Ishikawa (cell line): ENCODE data around the gene ZNF804B.

ENCODE experiments used
- CEBPB ChIP-seq: IDR thresholded peaks from 2 replicates; pipeline ENCODE4 v1.6.1; 2012
- CREB1 ChIP-seq: IDR thresholded peaks from 2 replicates; pipeline ENCODE4 v1.6.1; 2012; ENCODE audit warnings: low read depth
- EGR1 ChIP-seq: IDR thresholded peaks from 2 replicates; pipeline ENCODE4 v1.6.1; 2012
- EP300 ChIP-seq: IDR thresholded peaks from 2 replicates; pipeline ENCODE4 v1.6.1; 2012; ENCODE audit warnings: borderline replicate concordance
- FOXM1 ChIP-seq: IDR thresholded peaks from 2 replicates; pipeline ENCODE4 v1.6.1; 2012; ENCODE audit warnings: low read depth, borderline replicate concordance
- MAX ChIP-seq: IDR thresholded peaks from 2 replicates; pipeline ENCODE4 v1.6.1; 2012
- NFIC ChIP-seq: IDR thresholded peaks from 2 replicates; pipeline ENCODE4 v1.6.1; 2012
- RAD21 ChIP-seq: IDR thresholded peaks from 2 replicates; pipeline ENCODE4 v1.6.1; 2012; ENCODE audit warnings: low read depth
- REST ChIP-seq: IDR thresholded peaks from 2 replicates; pipeline ENCODE4 v1.6.1; 2012; ENCODE audit warnings: low read depth, mild to moderate bottlenecking
- TAF1 ChIP-seq: IDR thresholded peaks from 2 replicates; pipeline ENCODE4 v1.6.1; 2012; ENCODE audit warnings: low read depth, mild to moderate bottlenecking
- TCF12 ChIP-seq: IDR thresholded peaks from 2 replicates; pipeline ENCODE4 v1.6.1; 2012; ENCODE audit warnings: low read depth
- TEAD4 ChIP-seq: IDR thresholded peaks from 2 replicates; pipeline ENCODE4 v1.6.1; 2012
- USF1 ChIP-seq: IDR thresholded peaks from 2 replicates; pipeline ENCODE4 v1.6.1; 2012
- YY1 ChIP-seq: IDR thresholded peaks from 2 replicates; pipeline ENCODE4 v1.6.1; 2012; ENCODE audit warnings: low read depth
- ZBTB7A ChIP-seq: IDR thresholded peaks from 2 replicates; pipeline ENCODE4 v1.6.1; 2012; ENCODE audit warnings: low read depth

ZNF804B gene

GRCh38 chr7:89283302-89283701, 523.8 kb downstream of the ZNF804B start:
- no peak for TF ChIP-seq NFIC
- no peak for TF ChIP-seq ZBTB7A
- TF ChIP-seq EP300, result no peak
- no peak for TF ChIP-seq MAX
- no peak for TF ChIP-seq CREB1
- no peak for TF ChIP-seq CEBPB
- no peak for TF ChIP-seq USF1
- no peak for TF ChIP-seq RAD21
- no peak for TF ChIP-seq TCF12

- no peak for TF ChIP-seq RAD21
These were observed 549.0 kb downstream of the ZNF804B start for GRCh38 chr7:89308535-89308934.

- TF ChIP-seq TEAD4 (no peak), FOXM1 (no peak)
These were observed 552.4 kb downstream of the ZNF804B start for GRCh38 chr7:89311886-89312285.

- no peak for TF ChIP-seq FOXM1
- TF ChIP-seq EGR1, result no peak
- no peak for TF ChIP-seq EP300
- no peak for TF ChIP-seq CREB1
- TF ChIP-seq TAF1, result no peak
- TF ChIP-seq TEAD4, result no peak
- no peak for TF ChIP-seq REST
- no peak for TF ChIP-seq TCF12
- TF ChIP-seq RAD21, result no peak
- TF ChIP-seq MAX, result no peak
These were observed 553.1 kb downstream of the ZNF804B start for GRCh38 chr7:89312551-89312950.

GRCh38 chr7:89316584-89317251, 557.2 kb downstream of the ZNF804B start:
- TF ChIP-seq REST (no peak), ZBTB7A (no peak), EP300 (no peak), MAX (no peak), CREB1 (no peak), FOXM1 (no peak), EGR1 (no peak), CEBPB (no peak), TAF1 (no peak), TCF12 (no peak), USF1 (no peak), RAD21 (no peak), NFIC (no peak), YY1 (no peak), TEAD4 (no peak)

- no peak for TF ChIP-seq CEBPB
- TF ChIP-seq TAF1, result no peak
- no peak for TF ChIP-seq ZBTB7A
- TF ChIP-seq RAD21, result no peak
These were observed 572.5 kb downstream of the ZNF804B start for GRCh38 chr7:89332026-89332425.

- TF ChIP-seq REST, result no peak
- no peak for TF ChIP-seq YY1
- no peak for TF ChIP-seq EGR1
- TF ChIP-seq CREB1, result no peak
- TF ChIP-seq USF1, result no peak
- no peak; the same call in 1 of the 2 replicates for TF ChIP-seq RAD21
- no peak for TF ChIP-seq NFIC
- TF ChIP-seq TCF12, result no peak
- no peak for TF ChIP-seq MAX
- TF ChIP-seq TAF1, result no peak
- TF ChIP-seq ZBTB7A, result no peak
- no peak for TF ChIP-seq FOXM1
- no peak for TF ChIP-seq TEAD4
- no peak for TF ChIP-seq EP300
These were observed 575.3 kb downstream of the ZNF804B start for GRCh38 chr7:89334797-89335196.
